Fibroblast of skin of abdomen (primary cell): ENCODE measurements around the gene FBXL5.
A peak's percentile ranks its signal among the peaks of the same experiment; 100 is the strongest.

Experiments
- DNase-seq: peaks from one replicate; pipeline ENCODE4 v3.0.0-alpha.2; 2013

FBXL5 gene

DNA sequence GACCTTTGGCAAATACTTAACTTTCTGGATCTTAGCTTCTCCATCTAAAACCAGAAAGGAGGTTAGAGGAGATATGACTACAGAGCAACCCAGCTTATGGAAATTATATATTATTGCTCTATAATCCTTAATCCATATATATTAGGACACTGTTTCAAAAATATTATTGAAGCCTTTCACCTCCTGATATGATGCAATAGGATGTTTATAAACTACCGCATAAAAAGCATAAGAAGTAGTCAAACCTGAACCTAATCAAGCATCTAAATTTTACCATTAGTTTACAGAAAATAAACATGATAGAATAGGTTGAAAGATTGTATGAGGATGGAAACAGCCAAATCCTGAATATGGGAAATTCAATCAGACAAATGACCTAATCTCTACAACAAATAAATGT lies 20.9 kb upstream of the FBXL5 start:
- no peak for DNase-seq

DNA sequence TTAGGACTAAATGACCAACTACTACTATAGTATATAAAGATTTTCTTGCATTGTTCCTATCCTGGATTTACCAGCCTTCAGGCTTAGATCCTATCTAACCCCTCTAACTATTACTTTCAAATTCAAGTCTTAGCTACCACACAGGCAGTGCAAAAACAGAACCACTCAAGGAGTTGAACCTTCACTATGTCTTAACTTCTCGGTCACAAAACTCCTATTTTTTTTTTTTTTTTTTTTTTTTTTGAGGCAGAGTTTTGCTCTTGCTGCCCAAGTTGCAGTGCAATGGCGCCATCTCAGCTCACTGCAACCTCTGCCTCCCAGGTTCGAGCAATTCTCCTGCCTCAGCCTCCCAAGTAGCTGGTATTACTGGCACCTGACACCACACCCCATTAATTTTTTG lies 20.2 kb upstream of the FBXL5 start:
- DNase-seq: no peak

DNA sequence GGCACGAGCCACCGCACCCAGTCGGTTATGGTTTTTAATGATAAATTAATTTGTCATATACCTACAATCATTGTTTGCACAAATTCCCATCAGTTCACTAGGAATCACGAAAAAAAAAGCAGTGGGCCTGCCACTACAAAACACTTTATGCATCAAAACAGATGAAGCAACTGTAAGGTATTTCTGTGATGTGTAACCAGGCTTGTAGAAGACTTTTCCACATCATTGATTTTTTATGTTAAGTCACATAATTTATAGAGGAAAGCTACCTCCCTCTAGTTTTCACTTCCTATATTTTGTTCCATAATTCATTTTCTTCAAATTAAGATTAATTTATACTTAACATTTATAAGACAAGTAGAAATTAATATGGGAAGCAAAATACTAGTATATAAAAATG lies 19.8 kb upstream of the FBXL5 start:
- DNase-seq: no peak

DNA sequence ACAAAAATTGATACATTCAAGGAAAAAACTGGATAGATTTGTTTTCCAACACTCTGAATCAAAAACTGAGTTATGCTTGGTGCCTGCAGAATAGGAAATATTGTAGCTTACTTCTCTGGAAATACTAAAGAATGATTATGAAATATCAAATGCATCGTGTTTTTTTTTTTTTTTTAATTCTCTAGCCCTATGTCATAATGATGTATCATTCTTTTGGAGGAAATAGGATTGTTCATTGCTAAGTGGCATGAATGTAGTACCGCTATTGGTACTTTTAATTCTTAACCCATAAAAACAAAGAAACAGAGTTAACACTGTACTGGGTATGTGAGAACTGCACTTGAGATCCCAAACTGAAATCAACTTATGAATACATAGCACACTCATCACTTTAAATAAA lies 18.9 kb upstream of the FBXL5 start:
- DNase-seq: no peak

DNA sequence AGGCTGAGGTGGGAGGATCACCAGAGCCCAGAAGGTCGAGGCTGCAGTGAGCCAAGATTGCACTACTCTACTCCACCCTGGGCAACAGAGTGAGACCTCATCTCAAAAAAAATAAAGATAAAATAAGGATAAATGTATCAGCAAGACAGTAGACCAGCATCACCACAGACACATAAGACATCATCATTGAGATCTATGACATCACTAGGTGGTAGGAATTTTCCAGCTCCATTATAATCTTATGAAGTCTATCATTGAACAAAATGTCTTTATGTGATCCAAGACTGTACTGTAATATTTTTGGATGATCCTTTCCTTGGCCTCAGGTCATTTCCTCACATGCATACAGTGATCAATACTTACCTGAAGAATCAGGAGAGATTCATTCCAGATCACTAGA lies 18.2 kb upstream of the FBXL5 start:
- DNase-seq: no peak

DNA sequence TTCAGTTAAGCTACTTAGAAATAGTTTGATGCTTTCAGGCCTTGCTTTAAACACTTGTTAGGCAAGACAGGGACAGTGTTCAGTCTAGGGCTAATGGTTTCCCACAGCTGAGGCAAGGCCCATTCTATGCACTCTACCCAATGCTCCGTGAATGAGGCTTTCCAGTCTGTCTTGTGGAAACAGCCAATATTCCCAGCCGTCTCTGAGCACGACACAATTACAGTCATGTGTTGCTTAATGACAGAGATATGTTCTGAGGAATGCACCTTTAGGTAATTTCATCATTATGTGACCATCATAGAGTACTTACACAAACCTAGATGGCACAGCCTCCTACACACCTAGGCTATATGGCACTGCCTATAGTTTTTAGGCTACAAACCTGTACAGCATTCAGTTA lies 16.9 kb upstream of the FBXL5 start:
- DNase-seq: no peak

DNA sequence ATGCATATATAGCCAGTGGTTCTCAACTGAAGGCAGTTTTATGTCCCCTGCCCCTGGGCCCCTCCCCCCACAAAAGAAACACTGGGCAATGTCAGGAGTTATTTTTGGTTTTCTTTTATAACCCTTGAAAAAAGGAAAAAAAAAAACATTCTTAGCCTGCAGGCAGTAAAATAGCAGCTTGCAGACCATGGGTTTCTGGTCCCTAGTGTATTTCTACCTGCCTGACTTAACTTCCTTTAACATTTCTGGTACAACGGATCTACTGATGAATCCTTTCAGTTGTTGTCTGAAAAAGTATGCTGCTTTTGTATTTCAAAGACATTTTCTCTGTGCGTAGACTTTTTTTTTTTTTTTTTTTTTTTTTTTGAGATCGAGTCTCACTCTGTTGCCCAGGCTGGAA lies 15.4 kb upstream of the FBXL5 start:
- DNase-seq: no peak

DNA sequence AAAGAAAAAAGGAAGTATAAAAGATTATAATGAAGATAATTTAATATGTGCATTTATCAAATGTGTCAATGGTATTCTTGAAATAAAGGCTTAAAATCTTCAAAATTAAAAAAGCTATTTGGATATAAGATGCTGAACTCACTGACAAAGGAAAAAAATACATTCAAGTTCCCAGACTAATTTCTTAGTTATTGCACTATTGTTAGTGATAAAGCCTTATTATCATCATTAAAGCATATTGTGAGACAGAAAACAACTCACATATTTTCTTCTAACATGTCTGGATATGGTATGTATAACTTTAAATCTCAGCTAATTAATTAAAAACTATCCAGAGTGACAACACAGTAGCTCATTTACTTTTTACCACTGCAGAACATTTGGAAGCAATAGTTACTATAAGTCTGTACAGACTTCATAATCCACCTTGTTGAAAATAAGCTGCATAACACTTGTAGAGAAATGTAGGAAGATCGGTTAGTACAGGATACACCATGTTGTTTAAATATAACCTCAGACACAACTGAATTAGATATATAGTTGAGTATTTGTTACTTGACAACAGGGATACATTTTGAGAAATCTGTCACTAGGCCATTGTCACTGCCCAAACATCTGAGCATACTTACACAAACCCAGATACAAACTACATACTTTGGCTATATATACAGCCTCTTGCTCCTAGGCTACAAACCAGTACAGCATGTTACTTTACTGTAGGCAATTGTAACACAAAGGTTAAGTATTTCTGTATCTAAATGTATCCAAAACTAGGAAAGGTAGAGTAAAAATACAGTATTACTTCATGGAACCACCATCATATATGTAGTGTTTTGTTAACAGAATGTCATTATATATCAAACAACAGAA lies 13.6 kb upstream of the FBXL5 start:
- DNase-seq: no peak

DNA sequence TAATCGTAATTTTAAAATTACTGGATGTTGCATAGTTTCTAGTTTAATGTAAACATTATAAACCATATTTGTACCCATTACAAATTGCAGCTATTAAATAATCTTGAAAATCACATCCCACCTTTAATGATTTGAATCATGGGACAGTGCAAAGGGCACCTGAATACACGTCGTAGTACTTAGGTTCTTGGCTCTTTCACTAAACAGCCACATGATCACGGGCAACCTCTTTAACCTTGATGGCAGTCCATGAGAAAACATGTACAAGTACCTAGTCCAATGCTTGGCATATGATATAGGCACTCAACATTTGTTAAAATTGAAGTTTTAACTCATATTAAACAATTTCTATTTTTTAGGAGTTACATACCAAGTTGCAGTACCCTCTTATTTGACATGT lies 11.8 kb upstream of the FBXL5 start:
- no peak for DNase-seq

DNA sequence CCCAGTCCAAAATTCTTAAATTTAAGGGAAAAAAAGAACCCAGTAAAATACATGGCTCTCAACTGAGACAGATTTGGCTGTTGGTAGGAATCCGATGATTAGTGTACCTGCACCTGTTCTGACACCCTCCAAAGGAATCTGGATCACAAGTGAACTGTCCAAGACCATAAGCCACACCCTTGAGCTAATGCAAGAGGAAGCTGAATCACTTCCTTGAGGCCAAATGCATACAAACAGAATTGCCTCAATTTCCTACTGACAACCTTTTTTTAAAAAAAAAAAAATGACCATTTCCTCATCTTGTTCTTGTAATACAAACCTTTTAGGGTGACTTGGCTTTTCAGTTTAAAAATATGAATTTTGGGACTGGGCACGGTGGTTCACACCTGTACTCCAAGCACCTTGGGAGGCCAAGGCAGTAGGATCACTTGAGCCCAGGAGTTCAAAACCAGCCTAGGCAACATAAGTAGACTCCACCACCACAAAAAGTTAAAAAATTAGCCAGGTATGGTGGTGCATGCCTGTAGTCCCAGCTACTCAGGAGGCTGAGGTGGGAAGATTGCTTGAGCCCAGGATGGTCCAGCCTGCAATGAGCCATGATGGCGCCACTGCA lies 10.7 kb upstream of the FBXL5 start:
- no peak for DNase-seq

DNA sequence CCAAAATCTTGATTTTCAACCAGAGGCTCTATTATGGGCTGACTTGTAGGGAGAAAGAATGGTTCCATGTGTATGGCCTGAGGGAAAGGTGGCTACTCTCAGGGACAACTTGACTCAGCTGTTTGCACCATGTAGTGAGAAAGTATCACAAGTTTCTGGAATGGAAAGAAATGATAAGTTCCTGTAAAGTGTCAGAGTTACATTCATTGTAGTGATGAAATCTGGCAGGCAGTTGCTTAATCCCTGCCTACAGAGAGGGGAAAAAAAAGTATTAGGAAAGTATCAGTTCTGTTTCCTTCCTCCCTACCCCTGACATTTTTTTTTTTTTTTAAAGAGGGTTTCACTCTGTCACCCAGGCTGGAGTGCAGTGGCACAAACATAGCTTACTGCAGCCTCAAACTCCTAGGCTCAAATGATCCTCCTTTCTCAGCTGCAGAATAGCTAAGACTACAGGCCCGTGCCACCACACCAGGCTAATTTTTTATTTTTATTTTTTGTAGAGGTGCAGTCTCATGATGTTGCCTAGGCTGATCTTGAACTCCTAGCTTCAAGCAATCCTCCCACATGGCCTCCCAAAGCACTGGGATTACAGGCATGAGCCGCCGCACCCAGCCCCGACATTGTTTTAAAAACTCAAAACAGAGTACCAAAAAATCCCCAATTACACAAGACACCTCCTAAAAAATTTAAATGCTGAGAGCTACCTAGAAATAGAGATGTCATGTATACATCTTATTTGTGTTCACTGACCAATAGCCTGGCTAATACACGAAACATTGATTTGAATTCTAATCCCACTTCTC lies 4.8 kb upstream of the FBXL5 start:
- DNase-seq: peak; percentile 61

DNA sequence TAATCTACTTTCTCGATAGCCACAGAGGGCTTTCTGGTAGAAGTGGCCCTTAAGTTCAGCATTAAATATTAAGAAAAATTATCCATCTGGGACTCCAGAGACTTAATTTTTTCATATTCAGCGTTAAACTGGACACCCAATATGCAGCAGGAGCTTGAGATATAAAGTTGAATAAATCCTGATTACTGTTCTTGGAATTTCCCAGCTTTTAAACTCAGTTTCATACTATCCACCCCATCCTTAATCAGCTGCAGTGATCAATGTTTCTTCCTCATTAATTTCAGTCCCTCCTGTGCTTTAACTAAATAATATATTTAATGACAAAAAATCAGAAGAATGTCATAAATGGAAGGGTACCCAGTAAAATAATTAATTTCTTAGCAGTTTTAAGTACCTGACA lies 3.6 kb upstream of the FBXL5 start:
- DNase-seq: no peak

DNA sequence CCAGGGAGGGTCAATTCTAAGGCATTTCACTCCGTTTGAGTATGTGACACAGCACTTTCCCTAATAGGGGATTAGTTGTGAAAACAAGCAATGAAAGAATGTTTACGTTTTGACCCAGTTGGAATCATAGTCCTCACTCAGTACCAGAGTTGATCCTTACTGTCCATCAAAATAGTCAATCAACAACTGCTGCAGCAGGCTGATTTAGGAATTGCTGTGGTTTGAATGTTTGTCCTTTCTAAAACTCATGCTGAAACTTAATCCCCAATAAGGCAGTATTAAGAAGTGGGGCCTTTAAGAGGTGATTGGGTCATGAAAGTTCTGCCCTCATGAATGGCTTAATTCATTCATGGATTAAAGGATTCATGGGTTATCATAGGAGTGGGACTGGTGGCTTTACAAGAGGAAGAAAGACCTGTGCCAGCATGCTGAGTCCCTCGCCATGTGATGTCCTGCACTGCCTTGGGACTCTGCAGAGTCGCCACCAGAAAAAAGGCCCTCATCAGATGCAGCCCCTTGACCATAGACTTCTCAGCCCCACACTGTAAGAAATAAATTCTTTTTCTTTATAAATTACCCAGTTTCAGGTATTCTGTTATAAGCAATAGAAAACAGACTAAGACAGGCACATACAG lies 3.1 kb upstream of the FBXL5 start:
- DNase-seq: no peak

DNA sequence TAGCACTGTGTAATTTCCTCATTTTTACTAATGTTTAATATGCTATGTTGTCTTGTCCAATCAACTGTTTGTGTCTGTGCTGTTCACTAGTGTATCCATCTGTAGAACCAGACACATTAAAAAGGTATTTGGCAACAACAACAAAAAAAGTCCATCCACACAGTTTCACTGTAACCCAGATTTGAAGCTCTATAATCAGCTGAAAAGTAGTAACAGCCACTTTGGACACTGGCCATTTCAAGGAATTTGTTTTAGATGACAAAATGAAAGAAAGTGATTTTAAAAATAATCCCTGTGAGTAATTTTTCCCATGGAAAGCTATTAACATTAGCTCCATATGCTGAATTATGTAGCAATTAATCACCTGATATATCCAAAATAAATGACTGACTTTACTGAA lies 2.2 kb upstream of the FBXL5 start:
- DNase-seq: peak; percentile 15

DNA sequence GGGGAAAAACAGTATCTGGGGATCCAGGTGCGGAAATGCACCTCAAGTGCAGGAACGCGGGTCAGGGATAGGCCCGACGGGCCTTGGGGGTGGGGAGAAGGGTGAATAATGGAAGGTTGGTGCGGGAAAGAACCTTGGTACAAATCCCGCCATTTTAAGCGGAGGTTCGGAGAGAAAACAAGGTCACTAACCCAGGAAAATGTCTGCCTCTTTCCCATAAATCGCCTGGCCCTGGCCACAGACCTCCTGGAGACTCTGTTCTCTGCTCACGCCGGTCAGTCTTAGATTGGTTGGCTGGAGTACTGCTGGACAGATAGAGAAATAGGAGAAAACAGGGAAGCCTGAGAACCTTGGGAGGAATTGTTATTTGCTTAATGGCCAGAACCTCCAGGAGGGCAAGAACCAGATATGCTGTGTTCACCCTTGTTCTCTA lies 897 bp upstream of the FBXL5 start:
- no peak for DNase-seq

DNA sequence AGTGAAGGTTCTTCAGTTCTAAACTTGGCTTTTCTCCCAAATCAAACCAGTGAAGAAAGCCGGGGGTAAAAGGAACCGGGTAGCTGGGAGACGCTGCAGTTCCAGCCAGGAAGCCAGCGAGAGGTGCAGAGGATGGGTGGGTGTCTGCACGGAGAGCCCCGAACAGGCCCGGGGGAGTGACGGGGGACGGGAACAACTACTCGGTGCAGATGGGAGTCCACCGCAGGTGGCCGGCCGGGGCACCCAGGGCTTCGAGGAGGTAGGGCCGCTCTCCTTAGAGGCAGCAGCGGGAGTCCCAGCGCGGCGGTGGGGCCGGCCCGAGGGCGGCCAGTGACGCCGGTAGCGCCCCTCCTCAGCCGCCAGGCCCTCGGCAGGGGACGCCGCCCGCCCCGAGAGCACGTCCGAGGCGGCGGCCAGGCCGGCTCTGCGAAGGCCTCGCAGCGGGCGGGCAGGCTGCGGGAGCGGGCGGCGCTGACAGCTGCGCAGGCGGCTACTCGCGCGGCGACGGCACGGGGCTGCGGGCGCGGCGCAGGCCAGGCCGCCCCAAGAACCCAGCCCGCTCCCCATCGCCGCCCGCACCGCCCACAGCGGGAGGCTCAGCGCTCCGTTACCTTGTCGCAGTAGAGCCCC lies 449 bp downstream of the FBXL5 start:
- peak; percentile 38 for DNase-seq

DNA sequence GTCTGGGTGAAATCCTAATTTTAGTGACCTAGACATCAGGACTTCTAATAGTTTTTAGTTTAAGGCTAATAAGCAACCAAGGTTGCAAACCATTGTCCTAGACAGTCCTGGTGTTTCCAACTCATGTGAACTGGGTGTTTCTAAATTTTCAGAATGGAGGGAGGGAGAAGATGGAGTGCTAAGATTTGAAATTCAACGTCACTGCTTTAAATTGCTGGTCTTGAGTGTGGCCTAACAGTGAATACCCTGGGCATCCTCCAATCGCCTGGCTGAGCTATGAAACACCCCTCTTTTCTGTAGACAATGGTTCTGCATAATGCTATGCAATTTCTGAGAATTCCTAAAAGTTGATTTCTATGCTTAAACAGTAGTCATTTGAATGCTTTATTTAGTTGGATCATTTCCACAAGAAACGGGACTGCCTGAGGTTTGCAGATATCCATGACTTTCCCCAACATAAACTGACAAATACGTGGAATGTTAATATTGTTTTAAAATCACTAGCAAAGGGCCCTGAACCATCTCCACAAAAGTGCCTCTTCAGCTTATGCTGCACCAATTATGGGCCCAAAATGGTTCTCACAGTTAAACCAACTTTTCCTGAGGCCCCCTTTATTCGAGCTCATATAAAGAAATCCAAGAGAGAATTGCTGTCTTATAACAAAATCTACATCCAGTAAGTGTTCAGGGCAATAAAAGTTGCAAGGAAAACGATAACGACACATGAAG lies 1.1 kb downstream of the FBXL5 start:
- DNase-seq: peak; percentile 59

DNA sequence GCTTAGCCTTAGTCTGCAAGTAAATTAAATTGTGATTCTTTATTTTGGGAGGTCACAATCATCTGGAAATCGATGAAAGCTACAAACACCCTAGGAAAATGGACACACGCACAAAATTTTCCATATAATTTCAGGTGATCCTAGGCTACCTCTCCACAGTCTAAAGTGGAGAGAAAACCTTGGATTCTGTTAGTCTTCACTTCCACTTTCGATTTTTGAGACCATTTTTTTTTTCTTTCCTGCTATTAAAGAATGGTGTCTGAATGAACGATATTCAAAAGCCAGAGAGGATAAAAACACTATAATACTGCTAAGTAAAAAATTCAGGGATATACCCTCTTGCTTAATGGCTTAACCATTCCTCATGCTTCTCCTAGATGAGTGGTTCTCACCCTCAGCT lies 1.7 kb downstream of the FBXL5 start:
- no peak for DNase-seq

DNA sequence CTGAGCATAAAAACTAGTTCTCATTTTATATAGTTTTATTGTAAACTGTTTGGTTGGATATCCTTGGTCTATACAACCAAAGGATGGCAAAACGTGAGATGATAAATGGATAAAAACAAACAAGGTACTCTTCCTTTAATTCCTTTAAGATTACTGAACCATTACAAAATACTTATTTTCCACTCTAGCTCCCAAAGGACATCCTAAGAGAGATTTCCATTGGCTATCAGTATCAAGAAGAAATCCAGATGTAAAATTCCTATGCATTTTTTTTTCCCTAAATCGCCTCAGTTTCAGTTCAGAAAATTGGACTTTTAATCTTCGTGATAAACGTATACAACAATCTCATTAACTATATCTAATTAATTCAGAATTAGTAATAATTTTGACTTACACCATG lies 2.3 kb downstream of the FBXL5 start:
- DNase-seq: no peak

DNA sequence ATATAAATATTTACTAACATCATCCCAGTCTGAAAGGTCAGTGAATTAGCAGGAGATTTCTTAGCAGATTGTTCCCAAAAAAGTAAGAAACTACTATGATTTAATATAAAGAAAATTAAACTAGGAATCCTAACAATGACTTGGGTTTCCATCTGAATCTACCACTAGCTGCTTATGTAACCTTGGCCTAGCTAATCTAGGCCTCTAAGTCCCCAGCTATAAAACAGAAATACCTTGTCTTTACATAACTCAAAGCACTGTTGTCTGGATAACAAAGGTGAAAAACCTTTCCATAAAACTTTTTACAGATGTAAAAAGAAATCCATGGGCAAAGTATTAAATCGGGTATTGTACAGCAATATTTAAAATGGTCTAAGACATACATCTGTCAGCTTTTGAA lies 3.0 kb downstream of the FBXL5 start:
- DNase-seq: no peak

DNA sequence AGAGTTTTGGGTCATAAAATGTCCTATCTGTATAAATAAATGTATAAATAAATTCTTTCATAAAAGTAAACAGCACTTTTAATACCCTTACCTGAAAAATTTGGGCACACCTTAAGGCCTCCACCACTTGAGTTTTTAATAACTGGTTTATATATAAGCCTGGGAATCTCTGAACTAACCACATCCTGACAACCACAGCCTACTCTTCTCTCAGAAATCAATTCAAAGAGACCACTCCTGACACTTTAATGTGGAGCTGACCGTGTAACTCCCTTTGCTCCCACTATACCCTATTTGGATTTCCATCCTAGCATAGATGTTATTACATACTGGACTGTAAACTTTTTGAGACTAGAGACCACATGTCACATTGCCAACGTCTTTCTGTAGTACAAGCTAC lies 3.5 kb downstream of the FBXL5 start:
- no peak for DNase-seq
